Measurements from ENCODE around the gene CHKA.

Gene CHKA

DNA sequence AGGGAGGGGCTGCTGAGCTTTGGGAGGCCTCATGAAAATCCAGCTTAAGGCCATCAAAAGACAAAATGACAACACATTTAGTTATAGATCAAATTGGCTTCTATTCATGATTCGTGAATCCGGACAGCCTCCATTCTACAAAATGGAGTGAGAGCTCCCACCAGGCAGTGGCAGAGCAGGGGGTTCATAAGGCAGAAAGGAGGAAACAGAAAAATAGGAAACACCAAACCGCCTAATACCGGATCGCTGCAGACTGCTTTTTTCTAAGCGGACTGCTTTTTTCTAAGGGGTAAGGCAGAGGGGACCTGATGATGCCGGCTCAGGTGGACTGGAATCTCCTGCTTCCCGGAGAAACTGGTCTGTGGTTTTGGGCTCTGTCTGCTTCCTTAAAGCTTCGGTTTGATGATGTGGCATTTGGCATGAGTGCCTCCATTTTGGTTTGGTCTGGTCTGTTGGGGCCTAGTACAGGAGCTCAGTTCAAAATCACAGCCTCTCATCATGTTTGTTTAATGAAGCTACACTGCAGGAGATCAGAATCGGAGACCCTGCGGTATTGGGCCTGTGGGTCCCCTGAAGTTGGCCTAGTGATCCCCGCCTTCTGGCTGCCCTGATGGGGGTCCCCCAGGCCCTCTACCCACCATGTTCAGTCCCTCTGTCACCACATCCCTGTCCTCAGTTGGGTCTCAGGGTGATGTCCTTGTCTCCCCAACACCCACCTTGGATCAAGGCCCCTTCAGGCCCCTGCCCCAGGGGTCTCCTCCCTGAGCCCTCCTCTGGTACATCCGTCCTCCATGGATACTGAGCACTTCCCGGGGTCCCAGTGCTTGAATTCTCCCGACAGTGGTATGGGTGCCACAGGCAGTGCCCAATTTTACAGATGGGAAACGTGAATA, 109.9 kb downstream of the CHKA start:
- no peak for DNase-seq

GRCh38 chr11:68010090-68011041, 110.8 kb downstream of the CHKA start, which contains the start of gene ALDH3B1:
Gene ALDH3B1 (plus strand): TSS chr11:68010327. CDS start chr11:68015298, 4,971 bp downstream.
- in situ Hi-C loops (cut with HindIII; ENCODE audit: low pct_ligation_motif_present, low pct_unique_long_range_greater_than_20kb, low sequenced_read_pairs) = no loop called here
- DNase-seq = peak; percentile 89

More for the DNA sequence above, 109.9 kb downstream of the CHKA start:
- in situ Hi-C loops (cut with HindIII; ENCODE audit: low pct_ligation_motif_present, low pct_unique_long_range_greater_than_20kb, low sequenced_read_pairs) = no loop called here

DNA sequence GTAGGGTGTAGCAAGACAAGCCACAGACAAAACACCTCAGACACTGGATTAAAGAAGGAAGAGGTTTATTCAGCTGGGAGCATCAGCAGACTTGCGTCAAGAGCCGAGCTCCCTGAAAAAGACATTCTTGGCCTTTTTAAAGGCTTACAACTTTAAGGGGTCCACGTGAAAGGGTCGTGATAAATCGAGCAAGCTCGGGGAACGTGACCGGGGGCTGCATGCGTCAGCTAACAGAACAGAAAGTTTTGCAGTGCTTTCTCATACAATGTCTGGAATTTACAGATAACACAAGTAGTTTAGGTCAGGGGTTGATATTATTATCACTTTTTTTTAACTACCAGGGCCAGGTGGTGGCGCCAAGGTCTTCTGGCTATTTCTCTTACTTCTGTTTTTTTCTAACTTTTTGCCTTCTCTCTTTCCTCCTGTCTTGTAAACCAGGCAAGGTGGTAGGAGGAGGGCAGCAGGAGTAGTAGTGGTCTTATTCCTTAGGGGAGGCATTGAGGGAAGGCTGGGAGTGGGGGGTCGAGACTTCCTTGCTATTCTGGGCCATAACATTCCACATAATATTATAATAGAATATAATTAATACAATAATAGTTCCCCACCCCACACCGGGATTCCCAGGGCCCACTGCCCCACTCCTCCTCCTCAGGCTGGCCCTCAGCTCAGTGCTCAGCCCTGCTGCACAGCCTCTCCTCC, 111.6 kb downstream of the CHKA start:
- DNase-seq = peak; percentile 59

DNA sequence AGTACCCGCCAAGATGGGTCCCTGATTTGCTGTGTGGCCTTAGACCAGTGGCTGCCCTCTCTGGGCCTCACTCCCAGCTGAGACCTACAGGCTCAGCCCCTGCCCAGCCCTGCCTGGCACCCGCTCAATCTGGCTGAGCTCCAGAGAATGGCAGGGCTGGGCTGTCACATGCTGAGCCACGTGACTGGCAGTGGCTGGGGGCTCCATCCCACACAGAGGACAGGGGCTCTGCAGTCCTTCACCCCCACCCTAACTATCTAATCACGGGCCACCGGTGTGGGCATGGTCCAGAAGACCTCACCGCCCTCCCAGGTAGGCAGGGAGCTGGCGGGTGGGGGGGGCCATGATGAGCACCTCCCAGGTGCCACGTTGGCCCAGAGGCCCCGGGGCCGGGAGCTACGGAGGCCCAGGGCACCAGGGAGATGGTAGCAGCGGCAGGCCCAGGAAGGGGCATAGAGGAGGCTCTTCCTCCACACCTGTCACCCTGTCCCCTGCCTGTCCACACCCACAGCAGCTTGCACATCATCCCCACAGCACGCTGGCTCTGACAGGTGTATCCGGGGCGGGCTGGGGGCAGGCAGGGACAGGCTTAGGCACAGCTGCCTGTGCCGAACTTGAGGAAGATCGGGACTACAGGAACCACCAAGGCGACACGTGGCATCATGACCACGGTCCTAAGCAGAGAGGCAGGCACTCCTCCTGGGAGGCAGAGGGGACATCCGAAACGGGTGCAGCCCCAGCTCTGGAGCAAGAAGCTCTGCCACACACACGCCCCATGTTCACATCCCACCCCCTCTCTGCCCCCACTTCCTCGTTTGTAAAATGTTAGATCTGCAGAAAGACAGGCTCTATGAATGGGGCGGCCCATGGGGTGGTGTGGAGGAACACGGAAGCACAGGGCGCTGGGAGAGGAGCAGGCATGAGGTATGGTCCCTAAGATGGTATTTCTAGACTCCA, 112.5 kb downstream of the CHKA start:
- DNase-seq = no peak
- in situ Hi-C loops (cut with HindIII; ENCODE audit: low pct_ligation_motif_present, low pct_unique_long_range_greater_than_20kb, low sequenced_read_pairs) = no loop called here

More for the DNA sequence above, 111.6 kb downstream of the CHKA start:
- in situ Hi-C loops (cut with HindIII; ENCODE audit: low pct_ligation_motif_present, low pct_unique_long_range_greater_than_20kb, low sequenced_read_pairs) = no loop called here

GRCh38 chr11:68007498-68008380, 113.4 kb downstream of the CHKA start:
- in situ Hi-C loops (cut with HindIII; ENCODE audit: low pct_ligation_motif_present, low pct_unique_long_range_greater_than_20kb, low sequenced_read_pairs) = no loop called here
- DNase-seq = no peak

GRCh38 chr11:68006606-68007166, 114.5 kb downstream of the CHKA start:
- in situ Hi-C loops (cut with HindIII; ENCODE audit: low pct_ligation_motif_present, low pct_unique_long_range_greater_than_20kb, low sequenced_read_pairs) = no loop called here
- DNase-seq = no peak

- no peak for DNase-seq
- in situ Hi-C loops (cut with HindIII; ENCODE audit: low pct_ligation_motif_present, low pct_unique_long_range_greater_than_20kb, low sequenced_read_pairs) = no loop called here
Measured at GRCh38 chr11:68004551-68005335, 116.4 kb downstream of the CHKA start.

GRCh38 chr11:68003846-68004550, 117.2 kb downstream of the CHKA start, which contains the start of gene UNC93B1:
Gene UNC93B1 (minus strand): TSS chr11:68004097. CDS start chr11:68004043, 54 bp downstream.
- in situ Hi-C loops (cut with HindIII; ENCODE audit: low pct_ligation_motif_present, low pct_unique_long_range_greater_than_20kb, low sequenced_read_pairs) = no loop called here
- DNase-seq = peak; percentile 83

DNA sequence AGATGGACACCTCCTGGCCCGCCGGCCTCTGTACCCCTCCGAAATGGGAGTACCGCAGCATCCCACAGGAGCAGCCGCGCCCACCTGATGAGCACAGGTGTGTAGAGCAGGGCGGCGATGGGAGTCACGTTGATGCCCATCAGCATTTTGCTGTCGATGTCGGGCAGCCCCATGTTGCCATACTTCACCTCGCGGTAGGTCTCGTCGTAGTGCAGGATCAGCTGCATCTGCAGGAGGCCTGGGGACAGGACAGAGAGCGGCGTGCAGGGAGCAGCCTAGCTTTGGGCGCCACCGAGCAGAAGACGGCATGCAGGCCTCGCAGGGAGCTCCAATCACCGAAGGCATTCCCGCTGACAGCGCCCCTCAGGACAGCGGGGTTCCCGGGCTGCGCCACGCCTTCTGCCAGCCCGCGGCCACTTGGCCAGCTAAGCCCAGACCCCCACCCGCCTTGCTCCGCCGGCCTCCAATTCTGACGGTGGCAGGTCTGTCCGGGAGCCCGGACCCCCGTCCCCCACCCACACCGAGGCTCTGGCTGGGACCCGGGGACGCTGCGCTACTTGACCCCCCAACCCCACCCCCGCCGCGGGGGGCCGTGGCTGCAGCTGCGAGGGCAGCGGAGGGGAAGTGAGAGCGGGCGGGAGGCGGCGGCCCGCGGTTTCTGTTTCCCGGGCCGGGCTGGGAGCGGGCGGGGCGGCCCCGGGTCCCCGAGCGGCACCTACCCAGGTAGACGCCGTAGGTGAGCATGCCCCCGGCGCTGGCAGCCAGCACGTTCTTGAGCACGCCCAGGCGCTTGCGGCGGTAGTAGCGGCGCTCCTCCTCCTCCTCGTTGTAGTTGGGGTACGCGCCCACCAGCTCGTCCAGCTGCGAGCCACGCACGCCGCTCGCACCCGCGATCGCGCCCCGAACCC, 118.0 kb downstream of the CHKA start:
- in situ Hi-C loops (cut with HindIII; ENCODE audit: low pct_ligation_motif_present, low pct_unique_long_range_greater_than_20kb, low sequenced_read_pairs) = no loop called here
- DNase-seq = no peak

Measured in ACHN (cell line).